Neural cell (in vitro differentiated cells): ENCODE results near the gene PLA2G5.

Experiments used
- EZH2 ChIP-seq: fragments of 200-600, 300-800 bp; shearing (Covaris generic), sonication (generic); IDR thresholded peaks from 2 replicates; pipeline ENCODE4 v1.6.1; 2014; ENCODE audit warnings: antibody characterized with exemption, low read length, borderline replicate concordance, mild to moderate bottlenecking; ENCODE audit not compliant: insufficient read depth, poor library complexity, severe bottlenecking
- TF ChIP-seq, protein P1 (sequence below): fragments of 450-650 bp; IDR thresholded peaks from 2 replicates; pipeline ENCODE4 v1.5.1; 2014; ENCODE audit warnings: antibody characterized with exemption, mild to moderate bottlenecking, moderate library complexity; ENCODE audit not compliant: poor library complexity, severe bottlenecking

DNA sequence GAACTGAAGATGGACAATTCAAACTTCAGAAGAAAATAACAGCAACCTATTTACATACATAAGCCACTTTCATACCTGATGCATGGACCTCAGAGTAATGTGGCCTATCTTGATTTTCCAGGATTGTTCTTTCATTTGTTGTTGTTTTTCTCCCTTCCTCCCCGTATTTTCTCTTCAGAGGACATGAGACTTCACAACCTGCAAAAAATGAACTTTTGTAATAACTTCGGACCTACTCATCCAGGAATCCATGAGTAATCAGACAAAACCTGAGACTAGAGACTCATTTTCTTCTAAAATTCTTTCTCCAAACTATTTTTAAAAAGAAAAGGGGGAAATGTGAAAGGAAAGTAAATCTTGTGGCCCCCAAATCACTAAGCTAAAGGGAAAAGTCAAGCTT lies 17.6 kb upstream of the PLA2G5 start:
- TF ChIP-seq, protein P1, sequence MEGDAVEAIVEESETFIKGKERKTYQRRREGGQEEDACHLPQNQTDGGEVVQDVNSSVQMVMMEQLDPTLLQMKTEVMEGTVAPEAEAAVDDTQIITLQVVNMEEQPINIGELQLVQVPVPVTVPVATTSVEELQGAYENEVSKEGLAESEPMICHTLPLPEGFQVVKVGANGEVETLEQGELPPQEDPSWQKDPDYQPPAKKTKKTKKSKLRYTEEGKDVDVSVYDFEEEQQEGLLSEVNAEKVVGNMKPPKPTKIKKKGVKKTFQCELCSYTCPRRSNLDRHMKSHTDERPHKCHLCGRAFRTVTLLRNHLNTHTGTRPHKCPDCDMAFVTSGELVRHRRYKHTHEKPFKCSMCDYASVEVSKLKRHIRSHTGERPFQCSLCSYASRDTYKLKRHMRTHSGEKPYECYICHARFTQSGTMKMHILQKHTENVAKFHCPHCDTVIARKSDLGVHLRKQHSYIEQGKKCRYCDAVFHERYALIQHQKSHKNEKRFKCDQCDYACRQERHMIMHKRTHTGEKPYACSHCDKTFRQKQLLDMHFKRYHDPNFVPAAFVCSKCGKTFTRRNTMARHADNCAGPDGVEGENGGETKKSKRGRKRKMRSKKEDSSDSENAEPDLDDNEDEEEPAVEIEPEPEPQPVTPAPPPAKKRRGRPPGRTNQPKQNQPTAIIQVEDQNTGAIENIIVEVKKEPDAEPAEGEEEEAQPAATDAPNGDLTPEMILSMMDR, result no peak
- no peak for TF ChIP-seq EZH2
